Activated T-helper 2 cell treated with anti-CD3 and anti-CD28 coated beads, Interferon-gamma antibody, Interleukin-2, Interleukin-4, amounts not matched to agents 10 μg/mL and 5 μg/mL and 100 μg/mL, durations not matched to agents 14 hours and 24 hours and 36 hours (primary cell): ENCODE results near the gene VSNL1. TPM values are rescaled to one million over a fixed set of nuclear protein-coding genes. Genes with fewer than 3 reads are reported as not detected.
A peak's percentile ranks its signal among the peaks of the same experiment; 100 is the strongest.

Experiments used
- DNase-seq: peaks from one replicate; pipeline ENCODE4 v3.0.0; 2021; ENCODE audit warnings: low spot score
- H3K27ac Mint-ChIP-seq: one replicate; pipeline ENCODE4 v1.8.0; 2021; ENCODE audit warnings: mixed read lengths
- H3K27me3 Mint-ChIP-seq: one replicate; pipeline ENCODE4 v1.8.0; 2021; ENCODE audit warnings: low read depth, mixed read lengths
- H3K36me3 Mint-ChIP-seq: one replicate; pipeline ENCODE4 v1.8.0; 2021; ENCODE audit warnings: low read depth, mixed read lengths
- H3K4me1 Mint-ChIP-seq: one replicate; pipeline ENCODE4 v1.8.0; 2021; ENCODE audit warnings: low read depth, mixed read lengths
- H3K4me3 Mint-ChIP-seq: one replicate; pipeline ENCODE4 v1.8.0; 2021; ENCODE audit warnings: low read depth, mild to moderate bottlenecking, moderate library complexity, mixed read lengths
- H3K9me3 Mint-ChIP-seq: one replicate; pipeline ENCODE4 v1.8.0; 2021; ENCODE audit warnings: mixed read lengths
- intact Hi-C: fragments of 100-400 bp; cut with micrococcal nuclease; formaldehyde crosslinking; loops from one replicate; pipeline ENCODE4 v1.15.1; 2023
- total RNA-seq: library from RNA; stranded (reverse); gene quantifications from 2 replicates; pipeline ENCODE4 v1.2.3, GENCODE V29; 2022

Gene VSNL1
- total RNA-seq, 1 donor from 2014 or later: not detected

DNA sequence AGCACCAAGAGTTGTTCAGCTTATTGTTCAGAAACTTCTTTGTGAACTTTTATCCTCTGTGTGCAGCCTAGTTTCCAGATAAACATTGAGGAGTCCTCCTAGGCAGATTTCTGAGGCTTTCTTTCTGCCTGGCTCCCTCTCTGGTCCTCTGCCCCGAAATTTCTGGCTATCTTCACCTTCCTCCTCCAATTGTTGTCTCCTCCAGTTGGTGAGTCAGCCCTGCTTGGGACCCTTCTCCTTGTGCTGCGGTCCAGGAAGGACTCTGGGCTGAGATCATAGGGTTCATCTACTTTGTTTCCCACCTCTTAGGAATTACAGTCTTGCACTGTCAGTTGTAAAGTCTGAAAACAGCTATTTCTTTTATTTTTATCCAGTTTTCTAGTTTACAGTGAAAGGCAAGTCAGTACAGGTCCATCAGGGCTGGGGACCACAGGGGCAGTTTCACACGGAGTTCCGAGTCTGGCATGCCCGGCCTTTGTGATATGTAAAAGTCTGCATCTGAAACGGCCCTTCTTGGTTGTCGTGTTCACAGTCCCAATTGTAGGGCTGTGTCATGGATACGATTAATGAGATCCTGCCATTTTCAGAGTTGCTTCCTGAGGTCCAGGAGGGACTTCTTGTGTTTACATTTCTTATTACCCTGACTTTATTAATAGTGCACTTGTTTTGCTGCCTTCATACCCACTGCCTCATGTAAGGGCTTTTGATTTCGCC, 112.3 kb downstream of the VSNL1 start:
- no peaks in the 10 kb centered on the region for H3K36me3 Mint-ChIP-seq
- intact Hi-C loops: no loop called here
- no peak overlapping the region for H3K27ac Mint-ChIP-seq
- no peaks in the 10 kb centered on the region for H3K4me1 Mint-ChIP-seq
- H3K4me3 Mint-ChIP-seq: no peak overlapping the region
- H3K9me3 Mint-ChIP-seq: no peaks in the 10 kb centered on the region
- H3K27me3 Mint-ChIP-seq: no peaks in the 10 kb centered on the region
- DNase-seq: no peak

- Mint-ChIP-seq H3K27me3 (no peaks in the 10 kb centered on the region), H3K36me3 (peaks cover 6% of the 10 kb centered on the region), H3K4me1 (peaks cover 16% of the 10 kb centered on the region), H3K27ac (no peak overlapping the region), H3K9me3 (no peaks in the 10 kb centered on the region), H3K4me3 (no peak overlapping the region)
- intact Hi-C loops: loop anchor here (1.0 to 5.0 kb wide), 2 partner anchors 11 to 95 kb away; partner anchors contain the start of genes GEN1 and SMC6
- no peak for DNase-seq
Observed at GRCh38 chr2:17657759-17658158, 117.3 kb downstream of the VSNL1 start.

DNA sequence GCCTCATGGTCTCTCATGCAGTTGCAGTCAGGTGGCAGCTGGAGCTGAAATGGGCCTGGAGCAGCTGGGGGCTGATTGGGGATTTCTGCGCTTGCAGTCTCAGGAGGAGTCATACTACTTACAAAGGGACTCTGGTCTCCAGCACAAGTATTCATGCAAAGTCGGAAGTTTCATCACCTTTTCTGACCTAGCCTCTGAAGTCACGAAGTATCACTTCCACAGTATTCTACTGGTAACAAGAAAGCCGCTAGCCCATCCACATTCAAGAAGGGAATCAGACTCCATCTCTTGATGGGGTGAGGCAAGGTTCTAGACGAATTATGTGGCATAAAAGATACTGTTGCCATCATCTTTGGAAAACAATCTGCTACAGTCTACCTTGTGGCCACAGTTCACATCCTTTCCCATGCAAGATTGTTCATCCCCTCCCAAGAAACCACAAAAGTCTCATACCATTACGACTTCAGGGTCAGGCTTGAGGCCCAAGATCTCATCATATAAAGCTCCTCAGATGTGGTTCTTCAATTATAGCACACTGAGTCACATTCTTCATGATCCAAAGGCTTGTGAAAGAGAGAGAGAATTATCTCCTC, 117.9 kb downstream of the VSNL1 start:
- Mint-ChIP-seq H3K4me3 (no peak overlapping the region), H3K27me3 (no peaks in the 10 kb centered on the region), H3K4me1 (peaks cover 16% of the 10 kb centered on the region), H3K9me3 (no peaks in the 10 kb centered on the region), H3K36me3 (peaks cover 11% of the 10 kb centered on the region), H3K27ac (peak overlapping the region; percentile 7)
- intact Hi-C loops: loop anchor here (1.0 to 5.0 kb wide), 2 partner anchors 12 to 94 kb away; partner anchors contain the start of genes GEN1 and SMC6
- no peak for DNase-seq

DNA sequence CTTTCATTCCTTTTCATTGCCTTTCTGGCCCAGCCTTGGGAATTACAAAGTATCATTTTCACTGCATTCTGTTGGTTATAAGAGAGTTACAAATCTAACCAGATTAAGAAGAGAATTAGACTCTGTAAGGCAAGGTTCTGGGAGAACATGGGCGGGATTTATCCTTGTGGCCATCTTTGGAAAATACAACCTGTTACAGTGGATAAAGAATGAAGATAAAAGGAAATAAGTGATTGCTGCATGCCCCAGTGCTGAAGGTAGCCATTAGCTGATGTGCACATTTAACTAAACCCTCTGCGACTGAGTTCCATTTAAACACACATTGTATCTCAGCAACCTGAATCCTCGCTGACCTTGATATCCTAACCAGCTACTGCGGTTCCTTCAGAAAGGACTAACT, 119.7 kb downstream of the VSNL1 start:
- H3K4me1 Mint-ChIP-seq: peaks cover 16% of the 10 kb centered on the region
- no peaks in the 10 kb centered on the region for H3K27me3 Mint-ChIP-seq
- intact Hi-C loops: no loop called here
- no peak for DNase-seq
- H3K36me3 Mint-ChIP-seq: peaks cover 22% of the 10 kb centered on the region
- no peaks in the 10 kb centered on the region for H3K9me3 Mint-ChIP-seq
- no peak overlapping the region for H3K27ac Mint-ChIP-seq
- H3K4me3 Mint-ChIP-seq: no peak overlapping the region

GRCh38 chr2:17661460-17661859, 121.0 kb downstream of the VSNL1 start:
- H3K27ac Mint-ChIP-seq: no peak overlapping the region
- no peaks in the 10 kb centered on the region for H3K27me3 Mint-ChIP-seq
- intact Hi-C loops: no loop called here
- no peaks in the 10 kb centered on the region for H3K9me3 Mint-ChIP-seq
- H3K4me1 Mint-ChIP-seq: peaks cover 16% of the 10 kb centered on the region
- H3K4me3 Mint-ChIP-seq: no peak overlapping the region
- peaks cover 24% of the 10 kb centered on the region for H3K36me3 Mint-ChIP-seq
- DNase-seq: no peak

- intact Hi-C loops: no loop called here
- H3K4me1 Mint-ChIP-seq: peaks cover 16% of the 10 kb centered on the region
- no peaks in the 10 kb centered on the region for H3K9me3 Mint-ChIP-seq
- H3K27me3 Mint-ChIP-seq: no peaks in the 10 kb centered on the region
- H3K36me3 Mint-ChIP-seq: peaks cover 24% of the 10 kb centered on the region
- no peak overlapping the region for H3K27ac Mint-ChIP-seq
- H3K4me3 Mint-ChIP-seq: no peak overlapping the region
- no peak for DNase-seq
Observed at GRCh38 chr2:17662723-17663122, 122.2 kb downstream of the VSNL1 start.

DNA sequence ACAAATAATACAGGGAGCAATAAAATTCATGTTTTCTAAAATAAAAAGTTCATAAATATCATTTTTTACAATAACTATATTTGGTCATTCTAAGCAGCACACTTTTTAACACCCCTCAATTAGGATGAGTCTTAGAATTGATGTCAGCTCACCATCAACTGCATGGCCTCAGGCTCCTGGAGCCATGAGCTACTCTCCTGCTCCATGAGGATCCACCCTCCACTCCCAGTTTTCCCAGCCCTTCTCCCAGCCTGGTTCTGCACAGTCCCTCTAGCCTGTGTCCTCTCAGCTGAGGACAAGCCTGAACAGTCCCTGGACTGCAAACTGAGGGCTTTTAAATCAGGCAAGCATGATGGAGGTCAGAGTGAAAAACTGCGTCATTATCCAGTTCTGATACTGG, 124.0 kb downstream of the VSNL1 start:
- no peak overlapping the region for H3K27ac Mint-ChIP-seq
- intact Hi-C loops: no loop called here
- no peak overlapping the region for H3K4me3 Mint-ChIP-seq
- H3K4me1 Mint-ChIP-seq: peaks cover 3% of the 10 kb centered on the region
- H3K27me3 Mint-ChIP-seq: no peaks in the 10 kb centered on the region
- peaks cover 35% of the 10 kb centered on the region for H3K36me3 Mint-ChIP-seq
- DNase-seq: no peak
- H3K9me3 Mint-ChIP-seq: no peaks in the 10 kb centered on the region

DNA sequence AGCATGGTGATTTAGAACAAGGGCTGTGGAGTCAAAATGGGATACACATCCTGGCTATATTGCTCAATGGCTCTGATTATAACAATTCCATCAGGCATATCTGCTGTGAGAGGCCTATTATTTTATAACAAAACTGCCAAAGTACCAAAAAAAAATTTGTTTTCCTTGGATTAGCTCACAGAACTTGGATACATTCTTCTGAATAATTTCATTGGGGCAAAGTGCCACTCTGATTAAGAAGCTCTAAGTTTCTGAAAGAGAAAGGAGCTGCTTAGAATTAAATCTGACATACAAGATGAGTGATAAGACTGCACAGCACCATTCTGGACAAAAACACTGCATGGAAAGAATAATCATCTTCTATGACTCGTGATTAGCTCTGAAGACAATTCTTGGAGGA, 127.4 kb downstream of the VSNL1 start:
- H3K27me3 Mint-ChIP-seq: no peaks in the 10 kb centered on the region
- H3K36me3 Mint-ChIP-seq: peaks cover 34% of the 10 kb centered on the region
- no peaks in the 10 kb centered on the region for H3K9me3 Mint-ChIP-seq
- no peak overlapping the region for H3K4me3 Mint-ChIP-seq
- H3K27ac Mint-ChIP-seq: no peak overlapping the region
- H3K4me1 Mint-ChIP-seq: peaks cover 5% of the 10 kb centered on the region
- intact Hi-C loops: no loop called here
- DNase-seq: no peak

DNA sequence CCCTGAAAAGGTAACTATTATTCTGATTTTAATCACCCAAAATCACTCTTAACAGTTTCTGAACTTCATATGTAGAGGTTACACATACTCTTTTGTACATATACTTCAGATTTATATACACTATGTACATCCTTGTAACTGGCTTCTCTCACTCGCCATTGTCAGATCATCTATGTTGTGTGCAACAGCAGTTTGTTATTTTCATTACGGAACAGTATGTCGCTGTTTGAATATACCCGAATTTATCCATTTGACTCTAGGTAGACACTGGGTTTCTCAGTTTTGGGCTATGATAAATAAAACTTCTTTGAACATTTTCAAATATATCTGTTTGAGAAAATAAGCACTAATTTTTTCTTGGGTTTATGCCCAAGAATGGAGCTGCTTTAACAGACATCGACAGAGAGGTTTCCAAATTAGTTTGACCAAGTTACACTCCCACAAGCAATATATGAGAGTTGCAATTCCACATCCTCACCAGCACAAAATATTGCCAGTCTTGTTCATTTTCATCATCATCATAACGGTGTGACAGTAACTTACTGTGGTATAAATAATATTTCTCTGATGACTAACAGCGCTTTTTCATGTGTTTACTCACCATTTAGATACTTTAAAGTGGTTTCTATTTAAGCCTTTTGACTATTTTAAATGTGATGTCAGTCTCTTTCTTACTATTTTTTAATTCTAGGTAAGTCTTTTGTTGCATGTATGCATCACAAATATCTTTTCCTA, 132.3 kb downstream of the VSNL1 start:
- Mint-ChIP-seq H3K27ac (no peak overlapping the region), H3K9me3 (no peaks in the 10 kb centered on the region), H3K36me3 (peaks cover 40% of the 10 kb centered on the region), H3K4me1 (peaks cover 5% of the 10 kb centered on the region), H3K4me3 (no peak overlapping the region), H3K27me3 (no peaks in the 10 kb centered on the region)
- DNase-seq: no peak
- intact Hi-C loops: loop anchor here (5.0 kb wide), 1 partner anchor 200 kb away; no protein-coding TSS in a partner anchor

- H3K4me1 Mint-ChIP-seq: peaks cover 5% of the 10 kb centered on the region
- H3K27ac Mint-ChIP-seq: no peak overlapping the region
- no peaks in the 10 kb centered on the region for H3K27me3 Mint-ChIP-seq
- peaks cover 37% of the 10 kb centered on the region for H3K36me3 Mint-ChIP-seq
- DNase-seq: no peak
- no peaks in the 10 kb centered on the region for H3K9me3 Mint-ChIP-seq
- intact Hi-C loops: loop anchor here (5.0 kb wide), 1 partner anchor 203 kb away; no protein-coding TSS in a partner anchor
- H3K4me3 Mint-ChIP-seq: no peak overlapping the region
Observed at GRCh38 chr2:17674817-17675216, 134.3 kb downstream of the VSNL1 start.

DNA sequence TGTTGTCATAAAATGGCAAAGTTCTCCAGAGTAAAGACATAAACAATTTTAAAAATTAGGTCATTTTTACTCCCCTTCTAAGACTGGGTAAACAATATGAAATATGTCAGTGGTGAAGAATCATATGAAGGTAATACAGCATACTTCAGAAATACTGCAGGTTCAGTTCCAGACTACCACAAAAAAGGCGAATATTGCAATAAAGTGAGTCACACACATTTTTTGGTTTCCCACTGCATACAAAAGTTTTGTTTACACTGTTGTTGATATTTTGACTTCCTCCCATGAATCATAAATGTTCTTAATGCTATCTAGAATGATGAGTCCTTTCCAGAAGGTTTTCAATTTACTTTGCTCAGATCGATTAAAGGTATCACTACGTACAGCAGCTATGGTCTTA, 139.6 kb downstream of the VSNL1 start:
- Mint-ChIP-seq H3K27me3 (no peaks in the 10 kb centered on the region), H3K9me3 (no peaks in the 10 kb centered on the region), H3K4me3 (no peak overlapping the region), H3K4me1 (no peaks in the 10 kb centered on the region), H3K27ac (no peak overlapping the region), H3K36me3 (peaks cover 48% of the 10 kb centered on the region)
- DNase-seq: no peak
- intact Hi-C loops: no loop called here

- H3K27ac Mint-ChIP-seq: no peak overlapping the region
- H3K9me3 Mint-ChIP-seq: no peaks in the 10 kb centered on the region
- H3K4me3 Mint-ChIP-seq: no peak overlapping the region
- no peak for DNase-seq
- intact Hi-C loops: no loop called here
- peaks cover 36% of the 10 kb centered on the region for H3K36me3 Mint-ChIP-seq
- H3K4me1 Mint-ChIP-seq: no peaks in the 10 kb centered on the region
- H3K27me3 Mint-ChIP-seq: no peaks in the 10 kb centered on the region
Observed at GRCh38 chr2:17682098-17682857, 141.8 kb downstream of the VSNL1 start.
